ENCODE data around the gene PTPRG.

DNA sequence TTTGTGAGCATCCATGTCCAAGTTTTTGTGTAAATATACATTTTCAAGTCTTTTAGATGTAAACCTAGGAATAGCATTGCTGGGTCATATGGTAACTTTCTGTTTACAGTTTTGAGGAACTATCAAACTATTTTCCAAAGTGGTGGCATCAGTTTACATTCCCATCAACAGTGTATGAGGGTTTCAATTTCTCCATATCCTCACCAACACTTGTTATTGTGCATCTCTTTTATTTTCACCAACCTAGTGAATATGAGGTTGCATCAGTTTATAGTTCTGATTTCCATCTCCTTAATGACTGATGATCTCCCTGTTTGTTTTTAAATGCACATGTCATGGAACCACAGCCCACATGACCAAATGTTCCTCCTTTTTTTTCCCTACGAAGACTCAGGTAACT is 610.8 kb downstream of the PTPRG start:
- TF ChIP-seq, protein P1, sequence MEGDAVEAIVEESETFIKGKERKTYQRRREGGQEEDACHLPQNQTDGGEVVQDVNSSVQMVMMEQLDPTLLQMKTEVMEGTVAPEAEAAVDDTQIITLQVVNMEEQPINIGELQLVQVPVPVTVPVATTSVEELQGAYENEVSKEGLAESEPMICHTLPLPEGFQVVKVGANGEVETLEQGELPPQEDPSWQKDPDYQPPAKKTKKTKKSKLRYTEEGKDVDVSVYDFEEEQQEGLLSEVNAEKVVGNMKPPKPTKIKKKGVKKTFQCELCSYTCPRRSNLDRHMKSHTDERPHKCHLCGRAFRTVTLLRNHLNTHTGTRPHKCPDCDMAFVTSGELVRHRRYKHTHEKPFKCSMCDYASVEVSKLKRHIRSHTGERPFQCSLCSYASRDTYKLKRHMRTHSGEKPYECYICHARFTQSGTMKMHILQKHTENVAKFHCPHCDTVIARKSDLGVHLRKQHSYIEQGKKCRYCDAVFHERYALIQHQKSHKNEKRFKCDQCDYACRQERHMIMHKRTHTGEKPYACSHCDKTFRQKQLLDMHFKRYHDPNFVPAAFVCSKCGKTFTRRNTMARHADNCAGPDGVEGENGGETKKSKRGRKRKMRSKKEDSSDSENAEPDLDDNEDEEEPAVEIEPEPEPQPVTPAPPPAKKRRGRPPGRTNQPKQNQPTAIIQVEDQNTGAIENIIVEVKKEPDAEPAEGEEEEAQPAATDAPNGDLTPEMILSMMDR (IDR thresholded peaks at IDR 0.05) = no peak
- TF ChIP-seq POLR2AphosphoS5 (IDR thresholded peaks at IDR 0.05) (no peak), POLR2A (IDR thresholded peaks at IDR 0.05; ENCODE audit: low read depth) (no peak)

All from esophagus muscularis mucosa (tissue), 3 donors.